ENCODE data around the gene ANKRD40. TPM values are rescaled to one million over a fixed set of nuclear protein-coding genes. Genes with fewer than 3 reads are reported as not detected.

The ANKRD40 gene
- total RNA-seq (2021), result 24.4 and 33.5 TPM in 2 replicates
- percentile 89 among the genes with signal in this experiment for Bru-seq, nascent RNA
- percentile 95 among the genes with signal in this experiment for BruChase-seq, experiment 1, labeled RNA remaining after a 2-hour chase
- BruChase-seq, experiment 2, labeled RNA remaining after a 6-hour chase, result percentile 96 among the genes with signal in this experiment
- long read RNA-seq, full-length matches to known transcripts, result 16 of 19 reads
- long read RNA-seq, partial matches to known transcripts, result 3 of 19 reads
- long read RNA-seq, other reads (novel, unspliced or antisense), result 0 of 19 reads

GRCh38 chr17:50707289-50708049 is at the start of gene ANKRD40:
ANKRD40 (minus strand) TSS chr17:50707914; CDS start chr17:50707654, 260 bp downstream.
- DNase-seq, result peak; percentile 85 to 92
- POLR2A ChIA-PET (ENCODE audit: unreplicated experiment), result interaction anchor here (0.6 to 1.2 kb wide), 2 partner anchors 16 to 605 kb away, joined by 3 to 5 read pairs; no protein-coding TSS in a partner anchor
- peaks cover 8% of the 10 kb centered on the region; the same call in 1 of the 2 replicates for H3K36me3 ChIP-seq (ENCODE audit: low read depth)
- H2AFZ ChIP-seq, result peak within 1 kb of the TSS; percentile 92
- H3K4me3 ChIP-seq, result peak within 1 kb of the TSS; percentile 79
- no peaks in the 10 kb centered on the region for H3K9me2 ChIP-seq (ENCODE audit: insufficient read depth)
- H3K9me3 ChIP-seq (ENCODE audit: insufficient read depth, low read depth), result no peaks in the 10 kb centered on the region
- no peaks in the 10 kb centered on the region for H3K27me3 ChIP-seq (ENCODE audit: insufficient read depth, low read depth)
- peaks cover 26% of the 10 kb centered on the region for H3K4me1 ChIP-seq (replicated peaks; ENCODE audit: insufficient read depth)
- H3F3A ChIP-seq (ENCODE audit: insufficient read depth, low read depth), result peaks cover 20% of the 10 kb centered on the region
- H3K27ac ChIP-seq, result peak within 1 kb of the TSS; percentile 86
- CTCF ChIA-PET, result interaction anchor here (0.6 to 0.7 kb wide), 3 partner anchors 46 to 148 kb away, joined by 3 to 4 read pairs (median 3); no protein-coding TSS in a partner anchor
- peaks cover 74% of the 10 kb centered on the region for H3K79me2 ChIP-seq (ENCODE audit: low read depth)
- peak within 1 kb of the TSS; percentile 93 for H3K4me2 ChIP-seq
- BruUV-seq (replicated peaks), result no TSS peak
- TF ChIP-seq CTCF (conservative IDR thresholded peaks at IDR 0.05) (no peak), EZH2 (IDR thresholded peaks at IDR 0.05; ENCODE audit: low read depth) (no peak)
- peaks cover 12% of the 10 kb centered on the region; the same call in 1 of the 2 replicates for H4K20me1 ChIP-seq (ENCODE audit: insufficient read depth)
- intact Hi-C loops (cut with micrococcal nuclease; ENCODE audit: unreplicated experiment), result loop anchor here (1.0 kb wide), 2 partner anchors 9 to 12 kb away; partner anchors contain the start of gene LUC7L3

- DNase-seq, result no peak
- intact Hi-C loops (cut with micrococcal nuclease; ENCODE audit: unreplicated experiment), result no loop called here
- H3K9me2 ChIP-seq (ENCODE audit: insufficient read depth), result no peaks in the 10 kb centered on the region
- ChIA-PET POLR2A (ENCODE audit: unreplicated experiment) (interaction anchor here (0.6 kb wide), 2 partner anchors 13 to 209 kb away, joined by 4 to 7 read pairs; no protein-coding TSS in a partner anchor), CTCF (no interaction called here)
- no peaks in the 10 kb centered on the region for H3K4me1 ChIP-seq (replicated peaks; ENCODE audit: insufficient read depth)
- no peak overlapping the region for H3K4me2 ChIP-seq
- H2AFZ ChIP-seq, result no peak overlapping the region
- H3K4me3 ChIP-seq, result no peak overlapping the region
- H3K27me3 ChIP-seq (ENCODE audit: insufficient read depth, low read depth), result no peaks in the 10 kb centered on the region
- peaks cover 20% of the 10 kb centered on the region; the same call in 1 of the 2 replicates for H4K20me1 ChIP-seq (ENCODE audit: insufficient read depth)
- H3K36me3 ChIP-seq (ENCODE audit: low read depth), result peaks cover 28% of the 10 kb centered on the region
- no peaks in the 10 kb centered on the region for H3K9me3 ChIP-seq (ENCODE audit: insufficient read depth, low read depth)
- TF ChIP-seq EZH2 (IDR thresholded peaks at IDR 0.05; ENCODE audit: low read depth) (no peak), CTCF (conservative IDR thresholded peaks at IDR 0.05) (no peak)
- no peak overlapping the region for H3K27ac ChIP-seq
- H3F3A ChIP-seq (ENCODE audit: insufficient read depth, low read depth), result peaks cover 83% of the 10 kb centered on the region
- H3K79me2 ChIP-seq (ENCODE audit: low read depth), result no peaks in the 10 kb centered on the region
- no TSS peak for BruUV-seq (replicated peaks)
Measured at GRCh38 chr17:50754521-50754920, 46.8 kb upstream of the ANKRD40 start.

GRCh38 chr17:50749245-50749644 is 41.5 kb upstream of the ANKRD40 start:
- H3K4me1 ChIP-seq (replicated peaks; ENCODE audit: insufficient read depth), result no peaks in the 10 kb centered on the region
- peaks cover 76% of the 10 kb centered on the region for H3F3A ChIP-seq (ENCODE audit: insufficient read depth, low read depth)
- intact Hi-C loops (cut with micrococcal nuclease; ENCODE audit: unreplicated experiment), result no loop called here
- peaks cover 5% of the 10 kb centered on the region; the same call in 1 of the 2 replicates for H3K79me2 ChIP-seq (ENCODE audit: low read depth)
- peaks cover 68% of the 10 kb centered on the region for H3K36me3 ChIP-seq (ENCODE audit: low read depth)
- peaks cover 45% of the 10 kb centered on the region for H4K20me1 ChIP-seq (ENCODE audit: insufficient read depth)
- H3K9me3 ChIP-seq (ENCODE audit: insufficient read depth, low read depth), result no peaks in the 10 kb centered on the region
- no peak overlapping the region for H3K4me2 ChIP-seq
- no TSS peak for BruUV-seq (replicated peaks)
- no peak overlapping the region for H3K4me3 ChIP-seq
- no peak for DNase-seq
- no peaks in the 10 kb centered on the region for H3K9me2 ChIP-seq (ENCODE audit: insufficient read depth)
- CTCF ChIA-PET, result no interaction called here
- H2AFZ ChIP-seq, result no peak overlapping the region
- POLR2A ChIA-PET (ENCODE audit: unreplicated experiment), result no interaction called here
- no peak overlapping the region for H3K27ac ChIP-seq
- TF ChIP-seq CTCF (conservative IDR thresholded peaks at IDR 0.05) (no peak), EZH2 (IDR thresholded peaks at IDR 0.05; ENCODE audit: low read depth) (no peak)
- no peaks in the 10 kb centered on the region for H3K27me3 ChIP-seq (ENCODE audit: insufficient read depth, low read depth)

All from PC-9 (cell line).